GM12892 (cell line): ENCODE data around the gene SIGLECL1.

Experiments
- DNase-seq: peaks from one replicate; pipeline ENCODE4 v3.0.0; 2011; ENCODE audit not compliant: insufficient read length
- FAIRE-seq: peaks from 2 replicates; lab custom pipeline; 2011; peaks lifted over from hg19 to GRCh38; lab: Jason Lieb, UNC
- POLR2A ChIP-seq: IDR thresholded peaks from 2 replicates; pipeline ENCODE4 v1.6.1; 2011; ENCODE audit warnings: low read depth, low read length, control low read depth
- POLR2AphosphoS5 ChIP-seq: IDR thresholded peaks from 2 replicates; pipeline ENCODE4 v1.6.1; 2011; ENCODE audit warnings: low read depth, low read length, control low read depth
- TAF1 ChIP-seq: IDR thresholded peaks from 2 replicates; pipeline ENCODE4 v1.6.1; 2011; ENCODE audit warnings: low read depth, mild to moderate bottlenecking, control low read depth, low read length, borderline replicate concordance

SIGLECL1 gene

GRCh38 chr19:51226067-51226466, 24.8 kb upstream of the SIGLECL1 start:
- DNase-seq (no peak), FAIRE-seq (no peak)
- TF ChIP-seq TAF1 (no peak), POLR2A (no peak), POLR2AphosphoS5 (no peak)

DNA sequence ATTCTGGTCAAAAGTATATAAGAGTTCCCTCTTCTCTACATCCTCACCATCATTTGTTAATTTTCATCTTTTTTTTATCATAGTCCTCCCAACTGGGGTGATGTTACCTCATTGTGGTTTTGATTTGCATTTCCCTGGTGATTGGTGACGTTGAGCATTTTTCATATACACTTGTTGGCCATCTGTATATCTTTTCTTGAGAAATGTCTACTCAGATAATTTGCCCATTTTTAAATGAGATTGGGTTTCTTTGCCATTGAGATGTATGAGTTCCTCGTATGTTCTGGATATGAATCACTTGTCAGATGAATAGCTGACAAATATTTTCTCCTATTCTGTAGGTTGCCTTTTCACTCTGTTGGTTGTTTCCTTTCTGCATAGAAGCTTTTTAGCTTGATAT, 23.6 kb upstream of the SIGLECL1 start:
- no peak for DNase-seq
- FAIRE-seq: no peak

GRCh38 chr19:51227966-51228365, 22.9 kb upstream of the SIGLECL1 start:
- TF ChIP-seq POLR2AphosphoS5: no peak
- no peak for TF ChIP-seq TAF1
- no peak for TF ChIP-seq POLR2A
- FAIRE-seq: no peak
- no peak for DNase-seq

More for the DNA sequence above, 23.6 kb upstream of the SIGLECL1 start:
- TF ChIP-seq POLR2A (no peak), TAF1 (no peak), POLR2AphosphoS5 (no peak)

GRCh38 chr19:51240866-51241265, 10.0 kb upstream of the SIGLECL1 start:
- no peak for DNase-seq
- TF ChIP-seq TAF1: no peak
- TF ChIP-seq POLR2AphosphoS5: no peak
- no peak for TF ChIP-seq POLR2A
- no peak for FAIRE-seq

DNA sequence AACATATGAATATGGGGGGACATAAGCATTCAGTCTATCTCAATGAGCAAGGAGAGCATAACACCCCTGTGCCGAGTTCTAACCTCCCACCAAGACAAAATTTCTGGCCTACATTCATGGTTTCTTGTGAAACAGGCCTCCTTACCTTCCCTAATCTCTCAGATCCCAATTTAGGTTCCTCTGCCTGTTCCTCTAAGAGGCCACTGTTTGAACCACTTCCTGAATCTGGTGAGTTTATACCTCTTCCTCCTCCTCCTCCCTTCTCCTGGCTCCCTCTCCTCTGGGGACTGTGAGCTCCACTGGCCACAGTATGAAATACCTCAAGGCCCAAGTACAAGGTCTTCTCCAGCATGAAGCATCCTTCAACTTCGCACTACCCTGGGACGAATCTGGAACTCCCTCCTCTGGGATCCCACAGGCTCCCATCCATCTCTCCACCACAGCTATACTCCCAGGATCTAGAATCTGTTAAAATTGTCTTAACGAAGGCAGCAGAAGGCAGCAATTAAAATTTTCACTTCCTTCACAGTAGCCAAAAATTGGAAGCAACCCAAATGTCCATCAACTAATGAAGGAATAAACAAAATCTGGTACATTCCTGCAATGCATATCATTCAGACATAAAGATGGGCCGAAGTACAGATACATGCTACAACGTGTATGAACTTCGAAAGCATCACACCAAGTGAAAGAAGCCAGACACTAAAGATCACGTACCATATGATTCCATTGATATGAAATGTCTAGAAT, 7.8 kb upstream of the SIGLECL1 start:
- DNase-seq (no peak), FAIRE-seq (no peak)
- TF ChIP-seq POLR2A (no peak), POLR2AphosphoS5 (no peak), TAF1 (no peak)

GRCh38 chr19:51246164-51246552, 4.7 kb upstream of the SIGLECL1 start:
- no peak for FAIRE-seq
- DNase-seq: no peak
- TF ChIP-seq POLR2AphosphoS5: no peak
- no peak for TF ChIP-seq POLR2A
- TF ChIP-seq TAF1: no peak

- no peak for TF ChIP-seq POLR2AphosphoS5
- FAIRE-seq (peak; percentile 40), DNase-seq (no peak)
Measured at GRCh38 chr19:51247972-51248590, 2.8 kb upstream of the SIGLECL1 start.

GRCh38 chr19:51251468-51251820, 564 bp downstream of the SIGLECL1 start:
- TF ChIP-seq POLR2A: no peak
- no peak for TF ChIP-seq TAF1
- no peak for TF ChIP-seq POLR2AphosphoS5
- FAIRE-seq: peak; percentile 30
- no peak for DNase-seq

DNA sequence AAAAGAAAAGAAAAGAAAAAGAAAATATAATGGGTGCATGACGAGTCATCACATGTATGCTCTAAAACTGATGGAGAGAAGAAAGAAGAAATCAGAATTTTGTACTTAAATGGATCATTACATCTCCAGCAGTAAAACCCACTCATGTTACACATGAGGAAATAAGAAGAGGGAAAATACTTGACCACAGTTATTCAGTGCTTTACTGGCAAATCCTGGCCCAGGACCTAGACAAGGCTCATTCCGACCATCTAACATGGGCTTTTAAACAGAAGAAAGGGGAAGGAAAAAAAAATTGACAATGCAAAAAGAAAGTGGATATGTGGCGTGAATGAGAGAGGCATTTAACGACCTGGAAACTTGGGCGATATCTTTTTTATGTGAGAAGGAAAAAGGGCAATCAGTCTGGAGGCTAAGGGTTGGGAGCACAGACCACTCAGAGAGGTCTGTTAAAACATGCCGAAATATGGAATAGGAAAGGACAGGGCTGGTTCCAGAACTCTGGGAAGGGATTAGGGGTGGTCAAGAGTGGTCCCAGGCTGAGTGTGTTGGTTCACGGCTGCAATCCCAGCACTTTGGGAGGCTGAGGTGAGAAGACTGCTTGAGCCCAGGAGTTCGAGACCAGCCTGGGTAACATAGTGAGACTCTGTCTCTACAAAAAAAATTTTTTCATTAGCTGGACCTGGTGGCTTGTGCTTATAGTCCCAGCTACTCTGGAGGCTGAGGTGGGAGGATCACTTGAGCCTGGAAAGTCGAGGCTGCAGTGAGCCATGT, 1.6 kb downstream of the SIGLECL1 start:
- DNase-seq: no peak
- no peak for FAIRE-seq

DNA sequence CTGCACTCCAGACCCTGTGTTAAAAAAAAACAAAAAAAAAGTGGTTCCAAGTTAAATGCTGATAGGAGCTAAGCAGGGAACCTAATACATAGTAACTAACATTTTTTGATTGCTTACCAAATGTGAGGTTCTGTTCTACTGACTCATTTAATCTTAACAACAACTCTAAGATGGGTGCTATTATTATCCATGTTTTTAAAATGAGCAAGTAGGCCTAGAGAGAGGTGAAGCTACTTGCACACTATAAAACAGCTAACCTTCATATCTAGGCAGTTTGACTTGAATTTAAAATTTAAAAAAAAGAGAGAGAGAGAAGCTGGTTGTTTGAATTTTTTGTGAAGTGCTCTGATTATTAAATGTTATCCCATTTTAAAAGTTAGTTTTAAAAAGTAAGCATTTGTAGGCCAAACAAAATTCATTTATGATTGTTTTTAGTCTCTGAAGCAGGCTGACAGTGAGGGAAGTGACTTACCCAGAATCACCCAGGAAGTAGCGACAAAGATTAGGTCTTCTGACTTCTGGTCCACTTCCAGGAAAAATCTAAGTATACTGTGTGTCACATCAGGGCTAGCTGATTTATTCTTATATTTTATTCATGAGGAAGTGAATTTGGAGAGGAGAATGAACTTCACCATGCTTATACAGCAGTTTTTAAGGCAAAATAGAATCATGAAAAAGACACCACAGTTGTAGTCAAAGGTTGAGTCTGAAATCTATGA, 2.4 kb downstream of the SIGLECL1 start:
- DNase-seq (no peak), FAIRE-seq (no peak)
- TF ChIP-seq POLR2A (no peak), POLR2AphosphoS5 (no peak), TAF1 (no peak)

More for the DNA sequence above, 1.6 kb downstream of the SIGLECL1 start:
- TF ChIP-seq TAF1: no peak
- no peak for TF ChIP-seq POLR2A
- TF ChIP-seq POLR2AphosphoS5: no peak

- DNase-seq (no peak), FAIRE-seq (peak; percentile 57)
- TF ChIP-seq POLR2A (no peak), TAF1 (no peak), POLR2AphosphoS5 (no peak)
Measured at GRCh38 chr19:51256155-51256625, 5.3 kb downstream of the SIGLECL1 start.
